HEK293 (cell line): Measurements from ENCODE around the gene CACNG7.

Experiments
- CTCF ChIA-PET: fragments of 350-600 bp; formaldehyde crosslinking; extraction: SDS; loops from one replicate; lab custom pipeline; 2021; ENCODE audit warnings: antibody characterized with exemption; lab: Yijun Ruan, JAX
- POLR2A ChIA-PET: fragments of 300-600 bp; formaldehyde crosslinking; extraction: SDS; loops from one replicate; lab custom pipeline; 2020; ENCODE audit warnings: antibody characterized with exemption, inconsistent platforms; lab: Yijun Ruan, JAX
- H3K27ac ChIP-seq: fragments of 200-500 bp; sonication (Bioruptor generic); 2 replicates; pipeline ENCODE4 v1.5.1; 2014; ENCODE audit warnings: low read depth, low read length, control low read depth, inconsistent platforms; ENCODE audit errors: extremely low read depth
- H3K36me3 ChIP-seq, 2 experiments: fragments of 200-500 bp in 1 of 2; sonication (Bioruptor generic) in 1 of 2; 1 replicate in 1 of 2; 2 replicates in 1 of 2; pipeline ENCODE4 v1.5.1; 2014 to 2017; ENCODE audit warnings: inconsistent platforms in 2 of 2, low read length in 2 of 2; ENCODE audit not compliant: control insufficient read depth in 2 of 2, insufficient read depth in 1 of 2
- H3K4me1 ChIP-seq: fragments of 200-500 bp; sonication (Bioruptor generic); 2 replicates; pipeline ENCODE4 v1.5.1; 2014; ENCODE audit warnings: mild to moderate bottlenecking, low read length, inconsistent platforms; ENCODE audit not compliant: control insufficient read depth, insufficient read depth
- H3K4me3 ChIP-seq: 2 replicates; pipeline ENCODE4 v1.5.1; 2011; ENCODE audit warnings: low read depth, mild to moderate bottlenecking, control low read depth, low read length, moderate library complexity
- H3K9me3 ChIP-seq: fragments of 200-500 bp; sonication (Bioruptor generic); 2 replicates; pipeline ENCODE4 v1.5.1; 2014; ENCODE audit warnings: low read depth, low read length, inconsistent platforms; ENCODE audit not compliant: control insufficient read depth, insufficient read depth
- BCL11A ChIP-seq: fragments of 450-650 bp; formaldehyde crosslinking; IDR thresholded peaks from 2 replicates; pipeline ENCODE4 v1.5.1; 2016; ENCODE audit warnings: low read depth, missing biosample characterization, missing genetic modification characterization
- IKZF3 ChIP-seq: fragments of 450-650 bp; IDR thresholded peaks from 2 replicates; pipeline ENCODE4 v1.5.0; 2018; ENCODE audit warnings: missing biosample characterization, mild to moderate bottlenecking, missing genetic modification characterization, moderate library complexity
- SALL2 ChIP-seq: fragments of 450-650 bp; formaldehyde crosslinking; IDR thresholded peaks from 2 replicates; pipeline ENCODE4 v1.5.0; 2017; ENCODE audit warnings: missing biosample characterization, mild to moderate bottlenecking, missing genetic modification characterization, borderline replicate concordance
- SP3 ChIP-seq: fragments of 450-650 bp; formaldehyde crosslinking; IDR thresholded peaks from 2 replicates; pipeline ENCODE4 v1.5.1; 2016; ENCODE audit warnings: missing biosample characterization, missing genetic modification characterization
- SP7 ChIP-seq: fragments of 450-650 bp; formaldehyde crosslinking; IDR thresholded peaks from 2 replicates; pipeline ENCODE4 v1.5.1; 2016; ENCODE audit warnings: missing biosample characterization, missing genetic modification characterization
- YY2 ChIP-seq: fragments of 450-650 bp; formaldehyde crosslinking; IDR thresholded peaks from 2 replicates; pipeline ENCODE4 v1.5.1; 2016; ENCODE audit warnings: missing biosample characterization, missing genetic modification characterization
- ZBTB17 ChIP-seq: fragments of 450-650 bp; formaldehyde crosslinking; IDR thresholded peaks from 2 replicates; pipeline ENCODE4 v1.5.1; 2016; ENCODE audit warnings: missing biosample characterization, missing genetic modification characterization
- ZBTB26 ChIP-seq: fragments of 450-650 bp; formaldehyde crosslinking; optimal IDR thresholded peaks from 2 replicates; pipeline ENCODE3; 2016; ENCODE audit warnings: missing biosample characterization, mild to moderate bottlenecking, missing genetic modification characterization
- ZFP69B ChIP-seq: fragments of 450-650 bp; formaldehyde crosslinking; IDR thresholded peaks from 2 replicates; pipeline ENCODE4 v1.5.1; 2016; ENCODE audit warnings: missing biosample characterization, missing genetic modification characterization
- ZNF140 ChIP-seq: fragments of 450-650 bp; formaldehyde crosslinking; IDR thresholded peaks from 2 replicates; pipeline ENCODE4 v1.5.1; 2016; ENCODE audit warnings: missing biosample characterization, missing genetic modification characterization
- ZNF341 ChIP-seq: fragments of 450-650 bp; formaldehyde crosslinking; IDR thresholded peaks from 2 replicates; pipeline ENCODE4; 2016; ENCODE audit warnings: low read depth, missing biosample characterization, missing genetic modification characterization
- ZNF354C ChIP-seq: fragments of 450-650 bp; formaldehyde crosslinking; IDR thresholded peaks from 2 replicates; pipeline ENCODE4 v1.5.1; 2016; ENCODE audit warnings: missing biosample characterization, missing genetic modification characterization, low read depth, borderline replicate concordance
- ZNF518A ChIP-seq: fragments of 450-650 bp; formaldehyde crosslinking; conservative IDR thresholded peaks from 2 replicates; pipeline ENCODE4 v1.5.1; 2016; ENCODE audit warnings: low read depth, missing biosample characterization, missing genetic modification characterization
- ZNF692 ChIP-seq: fragments of 450-650 bp; formaldehyde crosslinking; IDR thresholded peaks from 2 replicates; pipeline ENCODE4 v1.5.1; 2016; ENCODE audit warnings: missing biosample characterization, missing genetic modification characterization
- ZNF707 ChIP-seq: fragments of 450-650 bp; formaldehyde crosslinking; IDR thresholded peaks from 2 replicates; pipeline ENCODE4 v1.5.1; 2016; ENCODE audit warnings: missing biosample characterization, missing genetic modification characterization
- TF ChIP-seq, protein P1 (sequence below): fragments of 450-650 bp; formaldehyde crosslinking; IDR thresholded peaks from 2 replicates; pipeline ENCODE4 v1.5.1; 2016; ENCODE audit warnings: missing biosample characterization, missing genetic modification characterization
- TF ChIP-seq, protein P2 (sequence below): fragments of 450-650 bp; formaldehyde crosslinking; IDR thresholded peaks from 2 replicates; pipeline ENCODE4 v1.5.1; 2016; ENCODE audit warnings: missing biosample characterization, missing genetic modification characterization
- TF ChIP-seq, protein P3 (sequence below): fragments of 450-650 bp; formaldehyde crosslinking; IDR thresholded peaks from 2 replicates; pipeline ENCODE4 v1.5.1; 2016; ENCODE audit warnings: missing biosample characterization, missing genetic modification characterization

Gene CACNG7

GRCh38 chr19:53978975-53979801 is 70.1 kb downstream of the CACNG7 start (continued):
- TF ChIP-seq ZBTB17 (tag by site-specific recombination) (peak; percentile 90), YY2 (tag by site-specific recombination) (no peak), ZNF354C (tag by site-specific recombination) (0 out of 2 replicates have a peak, but pooled peaks have one; percentile 2), ZNF140 (tag by site-specific recombination) (no peak)
- TF ChIP-seq, protein P1, sequence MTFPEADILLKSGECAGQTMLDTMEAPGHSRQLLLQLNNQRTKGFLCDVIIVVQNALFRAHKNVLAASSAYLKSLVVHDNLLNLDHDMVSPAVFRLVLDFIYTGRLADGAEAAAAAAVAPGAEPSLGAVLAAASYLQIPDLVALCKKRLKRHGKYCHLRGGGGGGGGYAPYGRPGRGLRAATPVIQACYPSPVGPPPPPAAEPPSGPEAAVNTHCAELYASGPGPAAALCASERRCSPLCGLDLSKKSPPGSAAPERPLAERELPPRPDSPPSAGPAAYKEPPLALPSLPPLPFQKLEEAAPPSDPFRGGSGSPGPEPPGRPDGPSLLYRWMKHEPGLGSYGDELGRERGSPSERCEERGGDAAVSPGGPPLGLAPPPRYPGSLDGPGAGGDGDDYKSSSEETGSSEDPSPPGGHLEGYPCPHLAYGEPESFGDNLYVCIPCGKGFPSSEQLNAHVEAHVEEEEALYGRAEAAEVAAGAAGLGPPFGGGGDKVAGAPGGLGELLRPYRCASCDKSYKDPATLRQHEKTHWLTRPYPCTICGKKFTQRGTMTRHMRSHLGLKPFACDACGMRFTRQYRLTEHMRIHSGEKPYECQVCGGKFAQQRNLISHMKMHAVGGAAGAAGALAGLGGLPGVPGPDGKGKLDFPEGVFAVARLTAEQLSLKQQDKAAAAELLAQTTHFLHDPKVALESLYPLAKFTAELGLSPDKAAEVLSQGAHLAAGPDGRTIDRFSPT (tag by site-specific recombination), result no peak
- TF ChIP-seq, protein P2, sequence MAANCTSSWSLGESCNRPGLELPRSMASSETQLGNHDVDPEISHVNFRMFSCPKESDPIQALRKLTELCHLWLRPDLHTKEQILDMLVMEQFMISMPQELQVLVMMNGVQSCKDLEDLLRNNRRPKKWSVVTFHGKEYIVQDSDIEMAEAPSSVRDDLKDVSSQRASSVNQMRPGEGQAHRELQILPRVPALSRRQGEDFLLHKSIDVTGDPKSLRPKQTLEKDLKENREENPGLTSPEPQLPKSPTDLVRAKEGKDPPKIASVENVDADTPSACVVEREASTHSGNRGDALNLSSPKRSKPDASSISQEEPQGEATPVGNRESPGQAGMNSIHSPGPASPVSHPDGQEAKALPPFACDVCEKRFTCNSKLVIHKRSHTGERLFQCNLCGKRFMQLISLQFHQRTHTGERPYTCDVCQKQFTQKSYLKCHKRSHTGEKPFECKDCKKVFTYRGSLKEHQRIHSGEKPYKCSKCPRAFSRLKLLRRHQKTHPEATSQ (tag by site-specific recombination), result no peak

GRCh38 chr19:53980539-53981375 is 71.7 kb downstream of the CACNG7 start:
- Histone ChIP-seq H3K4me1 (peaks cover 18% of the 10 kb centered on the region), H3K9me3 (no peaks in the 10 kb centered on the region), H3K4me3 (peak overlapping the region; percentile 3), H3K27ac (peak overlapping the region; percentile 44; the same call in 1 of the 2 replicates), H3K36me3 (no peaks in the 10 kb centered on the region)
- POLR2A ChIA-PET, result interaction anchor here (0.6 to 1.6 kb wide), 24 partner anchors 8 to 543 kb away, joined by 3 to 20 read pairs (median 4); partner anchors contain the start of genes CACNG6, CNOT3, MYADM and PRPF31
- CTCF ChIA-PET, result interaction anchor here (0.5 to 1.2 kb wide), 10 partner anchors 15 to 188 kb away, joined by 3 to 7 read pairs (median 4); partner anchors contain the start of gene PRKCG
- peak; percentile 26; the same call in 1 of the 2 replicates for TF ChIP-seq SP7 (tag by site-specific recombination)
- TF ChIP-seq, protein P3, sequence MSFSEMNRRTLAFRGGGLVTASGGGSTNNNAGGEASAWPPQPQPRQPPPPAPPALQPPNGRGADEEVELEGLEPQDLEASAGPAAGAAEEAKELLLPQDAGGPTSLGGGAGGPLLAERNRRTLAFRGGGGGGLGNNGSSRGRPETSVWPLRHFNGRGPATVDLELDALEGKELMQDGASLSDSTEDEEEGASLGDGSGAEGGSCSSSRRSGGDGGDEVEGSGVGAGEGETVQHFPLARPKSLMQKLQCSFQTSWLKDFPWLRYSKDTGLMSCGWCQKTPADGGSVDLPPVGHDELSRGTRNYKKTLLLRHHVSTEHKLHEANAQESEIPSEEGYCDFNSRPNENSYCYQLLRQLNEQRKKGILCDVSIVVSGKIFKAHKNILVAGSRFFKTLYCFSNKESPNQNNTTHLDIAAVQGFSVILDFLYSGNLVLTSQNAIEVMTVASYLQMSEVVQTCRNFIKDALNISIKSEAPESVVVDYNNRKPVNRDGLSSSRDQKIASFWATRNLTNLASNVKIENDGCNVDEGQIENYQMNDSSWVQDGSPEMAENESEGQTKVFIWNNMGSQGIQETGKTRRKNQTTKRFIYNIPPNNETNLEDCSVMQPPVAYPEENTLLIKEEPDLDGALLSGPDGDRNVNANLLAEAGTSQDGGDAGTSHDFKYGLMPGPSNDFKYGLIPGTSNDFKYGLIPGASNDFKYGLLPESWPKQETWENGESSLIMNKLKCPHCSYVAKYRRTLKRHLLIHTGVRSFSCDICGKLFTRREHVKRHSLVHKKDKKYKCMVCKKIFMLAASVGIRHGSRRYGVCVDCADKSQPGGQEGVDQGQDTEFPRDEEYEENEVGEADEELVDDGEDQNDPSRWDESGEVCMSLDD (tag by site-specific recombination), result peak; percentile 50
- peak; percentile 80 for TF ChIP-seq SP3 (tag by site-specific recombination)
- TF ChIP-seq IKZF3 (tag by site-specific recombination), result peak; percentile 18; the same call in 1 of the 2 replicates
- TF ChIP-seq BCL11A (tag by site-specific recombination), result peak; percentile 27; the same call in 1 of the 2 replicates
- no peak for TF ChIP-seq SALL2 (tag by site-specific recombination)
- peak; percentile 74 for TF ChIP-seq ZNF692 (tag by site-specific recombination)
- peak; percentile 99 for TF ChIP-seq ZNF341 (tag by site-specific recombination)
- no peak for TF ChIP-seq ZBTB26 (tag by site-specific recombination)
- TF ChIP-seq ZNF707, result no peak
- peak; percentile 79; the same call in 1 of the 2 replicates for TF ChIP-seq ZFP69B (tag by site-specific recombination)
- no peak for TF ChIP-seq ZNF518A
